ENCODE measurements around the gene CSNK1G1.

Gene CSNK1G1

DNA sequence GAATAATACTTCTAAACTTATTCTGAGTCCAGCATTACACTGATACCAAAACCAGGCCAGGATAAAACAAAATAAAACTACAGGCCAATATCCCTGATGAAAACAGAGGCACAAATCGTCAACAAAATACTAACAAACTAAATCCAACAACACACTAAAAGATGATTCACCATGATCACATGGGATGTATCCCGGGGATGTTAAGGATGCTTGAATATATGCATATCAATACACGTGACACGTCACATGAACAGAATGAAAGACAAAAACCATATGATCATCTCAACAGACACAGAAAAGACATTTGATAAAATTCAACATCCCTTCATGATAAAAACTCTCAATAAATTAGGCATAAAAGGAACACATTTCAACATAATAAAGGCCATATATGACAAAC, 91.5 kb downstream of the CSNK1G1 start:
- no peak for DNase-seq
- Histone ChIP-seq H3K9me3 (ENCODE audit: severe bottlenecking) (no peaks in the 10 kb centered on the region), H3K36me3 (no peaks in the 10 kb centered on the region; the same call in 1 of the 2 replicates), H3K4me3 (ENCODE audit: low read depth, low read length) (no peak overlapping the region), H3K27ac (no peak overlapping the region), H3K27me3 (ENCODE audit: insufficient read depth, low read depth, severe bottlenecking) (no peaks in the 10 kb centered on the region)
- TF ChIP-seq CTCF (IDR thresholded peaks at IDR 0.05; ENCODE audit: low read depth, low read length), result no peak

DNA sequence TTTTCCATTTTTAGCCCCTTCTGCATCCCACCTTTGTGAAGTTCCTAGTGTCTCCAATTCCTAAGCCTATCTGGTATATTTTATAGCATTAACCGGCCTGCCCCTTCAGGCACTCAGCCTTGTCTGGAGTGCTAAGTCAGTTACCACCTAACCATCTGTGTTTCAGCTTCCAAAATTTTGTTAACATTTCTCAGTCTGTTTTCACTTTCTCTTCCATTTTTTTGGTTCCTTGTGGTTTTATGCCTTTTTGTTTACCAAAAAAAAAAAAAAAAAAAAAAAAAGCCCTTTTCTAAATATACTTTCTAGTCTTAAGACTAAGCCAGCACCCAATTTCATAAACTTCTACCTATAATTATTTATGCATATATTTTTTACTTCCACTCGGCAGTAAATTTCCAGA, 92.4 kb downstream of the CSNK1G1 start:
- H3K27ac ChIP-seq, result no peak overlapping the region
- no peaks in the 10 kb centered on the region; the same call in 1 of the 2 replicates for H3K36me3 ChIP-seq
- DNase-seq, result no peak
- TF ChIP-seq CTCF (IDR thresholded peaks at IDR 0.05; ENCODE audit: low read depth, low read length), result no peak
- no peaks in the 10 kb centered on the region for H3K27me3 ChIP-seq (ENCODE audit: insufficient read depth, low read depth, severe bottlenecking)
- no peaks in the 10 kb centered on the region for H3K9me3 ChIP-seq (ENCODE audit: severe bottlenecking)
- no peak overlapping the region for H3K4me3 ChIP-seq (ENCODE audit: low read depth, low read length)

DNA sequence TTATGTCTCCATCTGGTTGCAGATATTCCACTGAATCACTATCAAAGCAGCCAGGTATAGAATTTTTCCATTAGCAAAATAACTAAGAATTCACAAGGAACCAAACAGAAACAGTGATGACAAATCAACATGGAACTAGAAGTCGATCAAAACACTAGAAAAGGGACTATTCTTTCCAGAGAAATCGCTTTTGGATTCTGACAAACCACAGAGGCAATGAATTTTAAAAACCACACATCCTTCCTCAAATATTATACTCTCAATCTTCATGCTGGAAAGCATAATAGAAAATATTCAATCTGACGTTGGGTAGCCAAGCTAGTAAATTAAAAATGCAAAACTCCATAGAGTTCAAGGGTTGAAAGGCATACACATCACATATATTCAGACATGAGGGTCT, 99.9 kb downstream of the CSNK1G1 start:
- no peaks in the 10 kb centered on the region for H3K27me3 ChIP-seq (ENCODE audit: insufficient read depth, low read depth, severe bottlenecking)
- no peak overlapping the region for H3K27ac ChIP-seq
- no peak overlapping the region for H3K4me3 ChIP-seq (ENCODE audit: low read depth, low read length)
- DNase-seq, result no peak
- H3K9me3 ChIP-seq (ENCODE audit: severe bottlenecking), result no peaks in the 10 kb centered on the region
- peaks cover 5% of the 10 kb centered on the region for H3K36me3 ChIP-seq
- no peak for TF ChIP-seq CTCF (IDR thresholded peaks at IDR 0.05; ENCODE audit: low read depth, low read length)

- no peaks in the 10 kb centered on the region for H3K27me3 ChIP-seq (ENCODE audit: insufficient read depth, low read depth, severe bottlenecking)
- H3K9me3 ChIP-seq (ENCODE audit: severe bottlenecking), result no peaks in the 10 kb centered on the region
- no peak overlapping the region for H3K27ac ChIP-seq
- peaks cover 5% of the 10 kb centered on the region for H3K36me3 ChIP-seq
- no peak for DNase-seq
- TF ChIP-seq CTCF (IDR thresholded peaks at IDR 0.05; ENCODE audit: low read depth, low read length), result no peak
- no peak overlapping the region for H3K4me3 ChIP-seq (ENCODE audit: low read depth, low read length)
These were observed 104.3 kb downstream of the CSNK1G1 start for GRCh38 chr15:64251658-64252057.

DNA sequence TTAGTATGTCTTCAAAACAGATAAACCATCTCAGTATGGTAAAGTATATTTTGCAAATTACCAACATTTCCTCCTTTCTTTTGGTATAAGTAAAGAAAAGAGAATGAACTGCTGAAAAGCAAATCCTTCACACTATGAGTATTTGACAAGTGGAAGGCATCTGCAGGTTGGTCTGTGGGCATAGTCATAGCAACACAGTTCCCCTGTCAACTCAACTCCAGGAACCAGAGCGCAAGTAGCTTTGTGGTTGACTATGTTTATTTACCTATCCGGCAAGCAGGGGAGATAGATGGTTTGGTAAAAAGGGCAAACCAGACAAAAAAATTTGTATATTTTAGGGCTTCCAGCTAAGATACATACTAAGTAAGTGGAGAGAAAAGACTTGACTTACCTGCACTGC, 104.9 kb downstream of the CSNK1G1 start:
- H3K27ac ChIP-seq, result no peak overlapping the region
- no peak overlapping the region for H3K4me3 ChIP-seq (ENCODE audit: low read depth, low read length)
- no peak for TF ChIP-seq CTCF (IDR thresholded peaks at IDR 0.05; ENCODE audit: low read depth, low read length)
- H3K27me3 ChIP-seq (ENCODE audit: insufficient read depth, low read depth, severe bottlenecking), result no peaks in the 10 kb centered on the region
- H3K36me3 ChIP-seq, result peaks cover 5% of the 10 kb centered on the region
- no peak for DNase-seq
- H3K9me3 ChIP-seq (ENCODE audit: severe bottlenecking), result no peaks in the 10 kb centered on the region

DNA sequence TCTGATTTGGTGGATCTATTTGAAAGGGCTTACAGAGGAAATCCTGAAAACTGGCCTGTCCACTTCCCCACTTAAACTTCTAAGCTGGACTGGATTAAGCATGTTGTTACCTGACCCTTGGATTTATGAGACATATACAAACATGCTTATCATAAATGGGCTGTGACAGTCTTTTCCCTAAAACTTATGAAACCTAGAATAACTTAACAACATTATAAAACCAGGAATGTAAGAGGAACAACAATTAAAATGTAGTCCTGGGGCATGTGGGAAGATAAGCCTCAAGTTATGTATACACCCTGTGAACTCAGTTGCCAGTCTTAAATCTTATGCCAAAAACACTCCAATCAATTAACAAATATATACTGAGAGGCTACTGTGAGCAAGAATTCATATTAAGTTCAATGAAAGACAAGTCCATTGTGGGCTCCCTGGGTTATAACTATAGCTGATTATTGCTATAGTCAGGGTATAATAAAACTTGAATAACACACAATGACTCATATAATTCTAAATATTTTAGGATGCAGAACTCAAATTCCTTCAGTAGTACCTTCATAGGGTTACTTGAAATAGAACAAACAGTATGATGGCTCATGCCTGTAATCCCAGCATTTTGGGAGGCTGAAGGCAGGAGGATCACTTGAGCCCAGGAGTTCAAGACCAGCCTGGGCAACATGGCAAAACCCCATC, 105.9 kb downstream of the CSNK1G1 start:
- H3K27ac ChIP-seq, result no peak overlapping the region
- no peak for DNase-seq
- H3K4me3 ChIP-seq (ENCODE audit: low read depth, low read length), result no peak overlapping the region
- no peaks in the 10 kb centered on the region for H3K9me3 ChIP-seq (ENCODE audit: severe bottlenecking)
- no peaks in the 10 kb centered on the region for H3K27me3 ChIP-seq (ENCODE audit: insufficient read depth, low read depth, severe bottlenecking)
- no peak for TF ChIP-seq CTCF (IDR thresholded peaks at IDR 0.05; ENCODE audit: low read depth, low read length)
- H3K36me3 ChIP-seq, result peaks cover 4% of the 10 kb centered on the region; the same call in 1 of the 2 replicates

All from WERI-Rb-1 (cell line).